OCI-LY7 (cell line): ENCODE measurements around the gene WDR41. TPM values are rescaled to one million over a fixed set of nuclear protein-coding genes. Genes with fewer than 3 reads are reported as not detected.

Source experiments
- BruUV-seq: library from RNA; stranded (reverse); fragments of 400-500 nt; replicated peaks from 2 replicates; lab custom pipeline; 2021; lab: Mats Ljungman, UMichigan
- CTCF ChIA-PET: fragments of 300-600 bp; sonication (Branson Sonifier 250); formaldehyde crosslinking; loops from one replicate; lab custom pipeline; 2022; ENCODE audit warnings: antibody characterized with exemption; ENCODE audit not compliant: unreplicated experiment; lab: Charles Lee
- POLR2A ChIA-PET: fragments of 300-600 bp; sonication (Branson Sonifier 250); formaldehyde crosslinking; loops from one replicate; lab custom pipeline; 2022; ENCODE audit warnings: antibody characterized with exemption; lab: Charles Lee
- DNase-seq: peaks from one replicate; pipeline ENCODE4 v3.0.0-alpha.2; 2015; ENCODE audit warnings: low spot score
- H2AFZ ChIP-seq: fragments of 200-600 bp; sonication (generic), shearing (Covaris generic); 2 replicates; pipeline ENCODE4 v1.6.1; 2014; ENCODE audit warnings: mild to moderate bottlenecking, antibody characterized with exemption, low read length, moderate library complexity
- H3K27ac ChIP-seq: fragments of 200-600 bp; sonication (generic); 2 replicates; pipeline ENCODE4 v1.5.1; 2014; ENCODE audit warnings: mixed run types, low read depth, mild to moderate bottlenecking, moderate library complexity, low read length, inconsistent platforms; ENCODE audit not compliant: poor library complexity, severe bottlenecking
- H3K36me3 ChIP-seq: fragments of 200-600 bp; sonication (generic); 2 replicates; pipeline ENCODE4 v1.6.1; 2014; ENCODE audit warnings: mild to moderate bottlenecking, antibody characterized with exemption, low read length, moderate library complexity, mixed read lengths; ENCODE audit not compliant: insufficient read depth
- H3K4me1 ChIP-seq: fragments of 200-600 bp; sonication (generic); 2 replicates; pipeline ENCODE4 v1.5.1; 2014; ENCODE audit warnings: mild to moderate bottlenecking, low read length; ENCODE audit not compliant: insufficient read depth, poor library complexity, severe bottlenecking
- H3K4me2 ChIP-seq: fragments of 200-600 bp; sonication (generic); 2 replicates; pipeline ENCODE4 v1.6.1; 2014; ENCODE audit warnings: mild to moderate bottlenecking, low read length
- H3K4me3 ChIP-seq: fragments of 200-600 bp; sonication (generic); 2 replicates; pipeline ENCODE4 v1.5.1; 2014; ENCODE audit warnings: mild to moderate bottlenecking, low read depth, low read length; ENCODE audit not compliant: poor library complexity, severe bottlenecking
- H3K79me2 ChIP-seq: fragments of 200-600 bp; sonication (generic); 2 replicates; pipeline ENCODE4 v1.6.1; 2016; ENCODE audit warnings: low read depth, mild to moderate bottlenecking, low read length, moderate library complexity, mixed read lengths; ENCODE audit not compliant: insufficient read depth
- H3K9me2 ChIP-seq: fragments of 200-600 bp; sonication (generic); 2 replicates; pipeline ENCODE4 v1.6.1; 2016; ENCODE audit warnings: mild to moderate bottlenecking, low read length, mixed read lengths; ENCODE audit not compliant: insufficient read depth
- H3K9me3 ChIP-seq: fragments of 200-600 bp; sonication (generic); 2 replicates; pipeline ENCODE4 v1.6.1; 2014; ENCODE audit warnings: mild to moderate bottlenecking, mixed run types, low read length, mixed read lengths
- H4K20me1 ChIP-seq: fragments of 200-600 bp; sonication (generic); 2 replicates; pipeline ENCODE4 v1.6.1; 2014; ENCODE audit warnings: mild to moderate bottlenecking, antibody characterized with exemption, low read length, moderate library complexity, mixed read lengths; ENCODE audit not compliant: insufficient read depth
- CTCF ChIP-seq: fragments of 200-600 bp; sonication (generic); conservative IDR thresholded peaks from 2 replicates; pipeline ENCODE4 v1.5.1; 2014; ENCODE audit warnings: mild to moderate bottlenecking, antibody characterized with exemption, low read length, moderate library complexity, mixed read lengths
- EZH2phosphoT487 ChIP-seq: fragments of 200-600 bp; sonication (generic); IDR thresholded peaks from 2 replicates; pipeline ENCODE4 v1.6.1; 2018; ENCODE audit warnings: low read depth, borderline replicate concordance, mild to moderate bottlenecking, mixed run types, antibody characterized with exemption, low read length, moderate library complexity, mixed read lengths
- intact Hi-C: fragments of 100-400 bp; cut with micrococcal nuclease; formaldehyde crosslinking; loops from one replicate; pipeline ENCODE4 v1.10.0; 2022; ENCODE audit not compliant: unreplicated experiment
- total RNA-seq, 2 experiments: library from RNA; depleted of rRNA in 1 of 2; stranded (reverse); fragments of >200 nt in 1 of 2; shearing (Covaris generic) in 1 of 2; gene quantifications; 2 replicates each; pipeline ENCODE4 v1.2.3, GENCODE V29; 2014 to 2022

The WDR41 gene
- total RNA-seq, 2 experiments from 2014 or later: 75.1 to 80.2 TPM

- POLR2A ChIA-PET: interaction anchor here (1.2 to 2.3 kb wide), 2 partner anchors 10 kb away, joined by 3 to 5 read pairs; no protein-coding TSS in a partner anchor
- BruUV-seq: no TSS peak
- H2AFZ ChIP-seq: no peak overlapping the region
- intact Hi-C loops: no loop called here
- no peak for TF ChIP-seq CTCF
- TF ChIP-seq EZH2phosphoT487: no peak
- H3K79me2 ChIP-seq: no peaks in the 10 kb centered on the region
- no peaks in the 10 kb centered on the region for H4K20me1 ChIP-seq
- H3K27ac ChIP-seq: no peak overlapping the region
- no peaks in the 10 kb centered on the region for H3K9me2 ChIP-seq
- H3K4me3 ChIP-seq: no peak overlapping the region
- no peaks in the 10 kb centered on the region for H3K9me3 ChIP-seq
- no peak overlapping the region for H3K4me2 ChIP-seq
- H3K36me3 ChIP-seq: no peaks in the 10 kb centered on the region
- no peaks in the 10 kb centered on the region for H3K4me1 ChIP-seq
- CTCF ChIA-PET: interaction anchor here (0.5 kb wide), 1 partner anchor 187 kb away, joined by 3 read pairs; no protein-coding TSS in a partner anchor
- DNase-seq: no peak
These were observed 74.0 kb downstream of the WDR41 start for GRCh38 chr5:77418162-77418561.

- no TSS peak for BruUV-seq
- Histone ChIP-seq H3K9me3 (no peaks in the 10 kb centered on the region), H3K4me1 (no peaks in the 10 kb centered on the region), H3K27ac (no peak overlapping the region), H2AFZ (no peak overlapping the region), H3K9me2 (no peaks in the 10 kb centered on the region), H3K4me2 (no peak overlapping the region), H3K36me3 (no peaks in the 10 kb centered on the region), H4K20me1 (no peaks in the 10 kb centered on the region), H3K4me3 (no peak overlapping the region), H3K79me2 (no peaks in the 10 kb centered on the region)
- ChIA-PET CTCF (no interaction called here), POLR2A (interaction anchor here (0.6 kb wide), 1 partner anchor 14 kb away, joined by 3 read pairs; no protein-coding TSS in a partner anchor)
- DNase-seq: no peak
- intact Hi-C loops: no loop called here
- TF ChIP-seq EZH2phosphoT487 (no peak), CTCF (no peak)
These were observed 79.1 kb downstream of the WDR41 start for GRCh38 chr5:77413049-77413448.

- H4K20me1 ChIP-seq: no peaks in the 10 kb centered on the region
- no peak overlapping the region for H3K4me3 ChIP-seq
- H3K4me1 ChIP-seq: no peaks in the 10 kb centered on the region
- H3K9me2 ChIP-seq: no peaks in the 10 kb centered on the region
- H3K4me2 ChIP-seq: no peak overlapping the region
- no peak overlapping the region for H2AFZ ChIP-seq
- H3K36me3 ChIP-seq: no peaks in the 10 kb centered on the region
- ChIA-PET POLR2A (interaction anchor here (1.1 kb wide), 1 partner anchor 378 kb away, joined by 3 read pairs; no protein-coding TSS in a partner anchor), CTCF (no interaction called here)
- no peaks in the 10 kb centered on the region for H3K79me2 ChIP-seq
- intact Hi-C loops: no loop called here
- no TSS peak for BruUV-seq
- no peaks in the 10 kb centered on the region for H3K9me3 ChIP-seq
- TF ChIP-seq CTCF (no peak), EZH2phosphoT487 (no peak)
- no peak overlapping the region for H3K27ac ChIP-seq
- DNase-seq: no peak
These were observed 82.1 kb downstream of the WDR41 start for GRCh38 chr5:77409870-77410621.
